Activated CD8-positive, alpha-beta T cell treated with anti-CD3 and anti-CD28 coated beads for 36 hours (primary cell): Measurements from ENCODE around the gene GRAMD2A. TPM values are rescaled to one million over a fixed set of nuclear protein-coding genes. Genes with fewer than 3 reads are reported as not detected.

ENCODE experiments used
- ATAC-seq: fragments of 200-7000 bp; cut with Tn5 transposase; one replicate; pipeline ENCODE4 v1.10.0; 2021; ENCODE audit warnings: mild to moderate bottlenecking, moderate library complexity
- CTCF ChIA-PET: fragments of 350-600 bp; sonication (Branson Sonifier 250); formaldehyde crosslinking; loops from one replicate; lab custom pipeline; 2021; ENCODE audit warnings: antibody characterized with exemption; lab: Charles Lee
- POLR2A ChIA-PET: fragments of 350-600 bp; sonication (Branson Sonifier 250); formaldehyde crosslinking; loops from one replicate; lab custom pipeline; 2021; ENCODE audit warnings: antibody characterized with exemption; lab: Charles Lee
- DNase-seq: peaks from one replicate; pipeline ENCODE4 v3.0.0-alpha.2; 2020
- H3K27ac Mint-ChIP-seq: one replicate; pipeline ENCODE4 v1.8.0; 2021; ENCODE audit warnings: mild to moderate bottlenecking, mixed read lengths
- H3K27me3 Mint-ChIP-seq: one replicate; pipeline ENCODE4 v1.8.0; 2021; ENCODE audit warnings: mixed read lengths
- H3K36me3 Mint-ChIP-seq: one replicate; pipeline ENCODE4 v1.8.0; 2021; ENCODE audit warnings: low read depth, mixed read lengths
- H3K4me1 Mint-ChIP-seq: one replicate; pipeline ENCODE4 v1.8.0; 2021; ENCODE audit warnings: low read depth, mixed read lengths
- H3K4me3 Mint-ChIP-seq: one replicate; pipeline ENCODE4 v1.8.0; 2021; ENCODE audit warnings: mild to moderate bottlenecking, moderate library complexity, mixed read lengths
- H3K9me3 Mint-ChIP-seq: one replicate; pipeline ENCODE4 v1.8.0; 2021; ENCODE audit warnings: mixed read lengths
- intact Hi-C: fragments of 100-400 bp; cut with micrococcal nuclease; formaldehyde crosslinking; loops from one replicate; pipeline ENCODE4 v1.10.0; 2022
- total RNA-seq, 2 experiments: library from RNA; stranded (reverse); gene quantifications; one replicate each; pipeline ENCODE4 v1.2.3, GENCODE V29; 2021
- TF ChIP-seq, protein P1 (sequence below): fragments of 200-600 bp; IDR thresholded peaks from one replicate; pipeline ENCODE4 v1.8.0; 2022; ENCODE audit warnings: antibody characterized with exemption, mild to moderate bottlenecking

The GRAMD2A gene
- total RNA-seq, 2 experiments from 2014 or later: not detected

DNA sequence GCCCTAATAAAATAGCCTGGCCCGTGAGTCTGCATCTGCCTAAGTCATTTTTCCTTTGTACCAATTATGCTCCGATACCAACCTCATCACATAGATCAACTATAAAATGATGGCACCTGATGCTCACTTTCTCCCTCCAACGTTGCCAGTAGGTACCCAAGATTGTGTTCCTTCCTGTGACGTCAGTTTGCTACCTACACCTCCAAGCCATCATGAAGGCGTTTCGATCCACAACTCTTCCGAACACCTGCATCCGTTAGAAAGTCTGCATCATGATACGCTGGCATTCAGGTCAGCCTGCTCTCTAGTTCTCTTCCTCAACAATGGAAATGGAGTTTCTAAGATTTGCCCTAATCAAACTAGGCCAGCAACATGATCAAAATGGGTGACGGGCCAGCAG, 25.7 kb upstream of the GRAMD2A start:
- Mint-ChIP-seq H3K9me3 (no peaks in the 10 kb centered on the region), H3K36me3 (peaks cover 91% of the 10 kb centered on the region), H3K27ac (peak overlapping the region; percentile 84), H3K27me3 (no peaks in the 10 kb centered on the region), H3K4me1 (peaks cover 78% of the 10 kb centered on the region), H3K4me3 (peak overlapping the region; percentile 9)
- intact Hi-C loops: no loop called here
- no peak for ATAC-seq
- ChIA-PET POLR2A (interaction anchor here (1.6 to 1.8 kb wide), 2 partner anchors 16 to 25 kb away, joined by 5 to 8 read pairs; partner anchors contain the start of gene GRAMD2A), CTCF (no interaction called here)
- DNase-seq: no peak
- TF ChIP-seq, protein P1, sequence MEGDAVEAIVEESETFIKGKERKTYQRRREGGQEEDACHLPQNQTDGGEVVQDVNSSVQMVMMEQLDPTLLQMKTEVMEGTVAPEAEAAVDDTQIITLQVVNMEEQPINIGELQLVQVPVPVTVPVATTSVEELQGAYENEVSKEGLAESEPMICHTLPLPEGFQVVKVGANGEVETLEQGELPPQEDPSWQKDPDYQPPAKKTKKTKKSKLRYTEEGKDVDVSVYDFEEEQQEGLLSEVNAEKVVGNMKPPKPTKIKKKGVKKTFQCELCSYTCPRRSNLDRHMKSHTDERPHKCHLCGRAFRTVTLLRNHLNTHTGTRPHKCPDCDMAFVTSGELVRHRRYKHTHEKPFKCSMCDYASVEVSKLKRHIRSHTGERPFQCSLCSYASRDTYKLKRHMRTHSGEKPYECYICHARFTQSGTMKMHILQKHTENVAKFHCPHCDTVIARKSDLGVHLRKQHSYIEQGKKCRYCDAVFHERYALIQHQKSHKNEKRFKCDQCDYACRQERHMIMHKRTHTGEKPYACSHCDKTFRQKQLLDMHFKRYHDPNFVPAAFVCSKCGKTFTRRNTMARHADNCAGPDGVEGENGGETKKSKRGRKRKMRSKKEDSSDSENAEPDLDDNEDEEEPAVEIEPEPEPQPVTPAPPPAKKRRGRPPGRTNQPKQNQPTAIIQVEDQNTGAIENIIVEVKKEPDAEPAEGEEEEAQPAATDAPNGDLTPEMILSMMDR: no peak

DNA sequence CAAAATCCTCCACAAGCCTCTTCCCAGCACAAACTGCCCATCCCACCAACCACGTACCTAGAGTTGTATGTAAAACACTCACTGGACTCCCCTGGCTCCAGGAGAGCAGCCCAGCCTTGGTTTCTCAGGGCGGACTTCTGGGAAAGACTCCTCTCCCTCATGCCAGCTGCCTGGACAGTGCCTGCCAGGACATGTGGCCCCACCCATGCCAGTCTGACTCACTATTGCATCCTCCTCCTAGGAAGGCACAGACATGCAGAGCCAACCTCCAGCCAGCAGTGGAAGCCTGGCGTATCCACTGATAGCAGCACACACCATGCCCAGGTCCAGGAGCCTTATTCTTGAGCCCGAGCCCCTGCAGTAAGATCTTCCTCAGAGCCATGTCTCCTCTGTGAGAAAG, 24.8 kb upstream of the GRAMD2A start:
- CTCF ChIA-PET: interaction anchor here (1.5 to 3.6 kb wide), 2 partner anchors 14 to 22 kb away, joined by 4 to 17 read pairs; no protein-coding TSS in a partner anchor
- TF ChIP-seq, protein P1: no peak
- Mint-ChIP-seq H3K4me1 (peaks cover 79% of the 10 kb centered on the region), H3K9me3 (no peaks in the 10 kb centered on the region), H3K36me3 (peaks cover 88% of the 10 kb centered on the region), H3K27me3 (no peaks in the 10 kb centered on the region), H3K27ac (peak overlapping the region; percentile 84), H3K4me3 (peak overlapping the region; percentile 40)
- intact Hi-C loops: no loop called here
- POLR2A ChIA-PET: interaction anchor here (0.9 to 2.8 kb wide), 8 partner anchors 9 to 49 kb away, joined by 3 to 15 read pairs (median 4); partner anchors contain the start of gene PKM
- no peak for ATAC-seq
- no peak for DNase-seq

DNA sequence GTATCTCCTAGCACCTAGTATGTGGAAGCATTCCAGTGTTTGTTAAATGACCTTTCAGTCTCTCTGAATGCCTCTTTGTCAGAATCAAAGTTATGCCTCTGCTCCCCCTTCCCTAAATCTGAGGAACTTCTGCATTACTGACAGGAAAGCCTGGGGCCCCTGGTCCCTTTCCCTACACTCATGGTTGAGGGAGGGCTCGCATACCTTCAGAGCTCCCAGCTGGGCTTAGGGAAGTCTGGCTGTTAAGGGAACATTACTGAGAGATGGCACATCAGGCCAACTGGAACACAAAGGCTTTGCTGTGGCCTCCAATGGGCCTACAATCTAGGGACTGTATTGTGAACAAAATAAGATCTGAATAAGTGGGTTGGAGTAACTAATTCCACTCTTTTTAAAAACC, 23.1 kb upstream of the GRAMD2A start:
- peak overlapping the region; percentile 78 for H3K27ac Mint-ChIP-seq
- peaks cover 79% of the 10 kb centered on the region for H3K4me1 Mint-ChIP-seq
- intact Hi-C loops: no loop called here
- DNase-seq: no peak
- ATAC-seq: no peak
- ChIA-PET POLR2A (interaction anchor here (0.7 to 2.8 kb wide), 9 partner anchors 10 to 50 kb away, joined by 3 to 15 read pairs (median 5); partner anchors contain the start of gene PKM), CTCF (interaction anchor here (1.0 to 3.6 kb wide), 2 partner anchors 10 to 20 kb away, joined by 3 to 17 read pairs; no protein-coding TSS in a partner anchor)
- peaks cover 83% of the 10 kb centered on the region for H3K36me3 Mint-ChIP-seq
- H3K27me3 Mint-ChIP-seq: no peaks in the 10 kb centered on the region
- H3K9me3 Mint-ChIP-seq: no peaks in the 10 kb centered on the region
- TF ChIP-seq, protein P1: no peak
- H3K4me3 Mint-ChIP-seq: no peak overlapping the region

DNA sequence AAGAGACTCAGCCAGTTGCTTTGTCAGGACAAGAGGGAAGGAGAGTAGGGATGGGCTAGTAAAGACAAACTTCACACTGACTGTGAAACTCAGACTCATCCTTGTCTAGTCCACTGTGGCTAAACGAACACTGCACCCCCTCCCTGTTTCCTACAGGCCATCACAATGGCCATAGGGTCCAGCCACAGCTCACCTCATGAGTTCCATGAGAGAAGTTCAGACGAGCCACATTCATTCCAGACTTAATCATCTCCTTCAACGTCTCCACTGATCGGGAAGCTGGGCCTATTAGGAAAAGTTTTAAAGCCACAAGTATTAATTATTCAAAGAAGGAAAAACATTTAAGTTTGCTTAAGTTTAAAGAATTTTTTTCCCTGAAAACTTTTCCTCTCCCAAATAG, 19.6 kb upstream of the GRAMD2A start:
- Mint-ChIP-seq H3K36me3 (peaks cover 72% of the 10 kb centered on the region), H3K4me1 (peaks cover 54% of the 10 kb centered on the region), H3K4me3 (no peak overlapping the region), H3K9me3 (no peaks in the 10 kb centered on the region), H3K27ac (peak overlapping the region; percentile 55), H3K27me3 (no peaks in the 10 kb centered on the region)
- TF ChIP-seq, protein P1: no peak
- ATAC-seq: no peak
- intact Hi-C loops: no loop called here
- CTCF ChIA-PET: interaction anchor here (0.8 to 3.7 kb wide), 2 partner anchors 9 to 10 kb away, joined by 3 to 26 read pairs; no protein-coding TSS in a partner anchor
- no peak for DNase-seq
- POLR2A ChIA-PET: interaction anchor here (0.8 to 3.2 kb wide), 8 partner anchors 10 to 23 kb away, joined by 3 to 28 read pairs (median 4); partner anchors contain the start of gene GRAMD2A

DNA sequence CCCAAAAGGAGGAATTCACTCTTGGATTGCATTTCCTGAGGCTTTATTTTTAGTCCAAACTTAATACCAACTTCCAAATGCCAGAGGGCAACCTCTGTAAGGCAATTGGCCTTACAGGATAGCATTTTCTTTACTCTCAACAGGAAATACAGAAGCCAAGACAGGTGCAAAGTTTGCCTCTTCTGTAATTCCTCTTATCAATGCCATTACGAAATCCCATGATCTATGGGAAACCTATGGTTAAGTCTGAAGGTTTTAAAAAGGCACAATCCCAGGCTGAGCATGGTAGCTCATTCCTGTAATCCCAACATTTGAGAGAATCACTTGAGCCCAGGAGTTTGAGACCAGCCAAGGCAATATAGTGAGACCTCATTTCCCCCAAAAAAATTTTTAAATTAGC, 18.5 kb upstream of the GRAMD2A start:
- intact Hi-C loops: no loop called here
- DNase-seq (no peak), ATAC-seq (no peak)
- Mint-ChIP-seq H3K9me3 (no peaks in the 10 kb centered on the region), H3K4me1 (peaks cover 45% of the 10 kb centered on the region), H3K4me3 (no peak overlapping the region), H3K27ac (no peak overlapping the region), H3K27me3 (no peaks in the 10 kb centered on the region), H3K36me3 (peaks cover 71% of the 10 kb centered on the region)
- TF ChIP-seq, protein P1: no peak
- ChIA-PET CTCF (interaction anchor here (1.1 to 3.7 kb wide), 2 partner anchors 11 to 16 kb away, joined by 3 to 26 read pairs; no protein-coding TSS in a partner anchor), POLR2A (interaction anchor here (0.9 to 3.2 kb wide), 7 partner anchors 10 to 69 kb away, joined by 3 to 28 read pairs (median 3); partner anchors contain the start of genes GRAMD2A and PKM)
